GM12878 (cell line): ENCODE data around the gene MCTP2. TPM values are rescaled to one million over a fixed set of nuclear protein-coding genes. Genes with fewer than 3 reads are reported as not detected.

Experiments used
- BACH1 ChIP-seq: fragments of 450-650 bp; IDR thresholded peaks from 2 replicates; pipeline ENCODE4 v1.6.1; 2017; ENCODE audit warnings: mild to moderate bottlenecking, borderline replicate concordance
- BRCA1 ChIP-seq: IDR thresholded peaks from 2 replicates; pipeline ENCODE4 v1.6.1; 2011; ENCODE audit warnings: low read depth, low read length, improper control_type of control experiment
- ELK1 ChIP-seq: IDR thresholded peaks from 2 replicates; pipeline ENCODE4 v1.6.1; 2012; ENCODE audit warnings: low read depth, low read length, improper control_type of control experiment
- EZH2 ChIP-seq: IDR thresholded peaks from 2 replicates; pipeline ENCODE4 v1.6.1; 2012; ENCODE audit warnings: low read depth, mild to moderate bottlenecking, control low read depth, inconsistent platforms, low read length, borderline replicate concordance; ENCODE audit not compliant: control insufficient read depth
- FOS ChIP-seq: IDR thresholded peaks from 3 replicates; pipeline ENCODE4 v1.6.1; 2011; ENCODE audit warnings: borderline replicate concordance; ENCODE audit not compliant: insufficient read length; ENCODE audit errors: extremely low read depth
- MEF2A ChIP-seq: IDR thresholded peaks from 2 replicates; pipeline ENCODE4 v1.6.1; 2011; ENCODE audit warnings: low read depth, mild to moderate bottlenecking, low read length, moderate library complexity; ENCODE audit not compliant: insufficient read depth
- MEF2B ChIP-seq: fragments of 450-650 bp; IDR thresholded peaks from 2 replicates; pipeline ENCODE4 v1.6.1; 2018; ENCODE audit warnings: mild to moderate bottlenecking, moderate library complexity; ENCODE audit not compliant: partially characterized antibody, poor library complexity, severe bottlenecking
- NBN ChIP-seq: fragments of 450-650 bp; IDR thresholded peaks from 2 replicates; pipeline ENCODE4 v1.6.1; 2016
- NFIC ChIP-seq: IDR thresholded peaks from 2 replicates; pipeline ENCODE4 v1.6.1; 2012; ENCODE audit warnings: low read depth, mild to moderate bottlenecking, inconsistent platforms, low read length, moderate library complexity
- NRF1 ChIP-seq: conservative IDR thresholded peaks from 2 replicates; pipeline ENCODE4 v1.6.1; 2011; ENCODE audit warnings: mild to moderate bottlenecking, low read depth, low read length, improper control_type of control experiment
- POLR2A ChIP-seq: IDR thresholded peaks from 2 replicates; pipeline ENCODE4 v1.6.1; 2011; ENCODE audit warnings: low read depth, mild to moderate bottlenecking, low read length
- RAD51 ChIP-seq: fragments of 450-650 bp; IDR thresholded peaks from 2 replicates; pipeline ENCODE4 v1.6.1; 2016; ENCODE audit warnings: moderate library complexity, mild to moderate bottlenecking, inconsistent platforms
- RB1 ChIP-seq: fragments of 450-650 bp; formaldehyde crosslinking; IDR thresholded peaks from 2 replicates; pipeline ENCODE4 v1.6.1; 2017; ENCODE audit warnings: mild to moderate bottlenecking, borderline replicate concordance
- RELB ChIP-seq: fragments of 450-650 bp; IDR thresholded peaks from 2 replicates; pipeline ENCODE4 v1.6.1; 2017; ENCODE audit warnings: low read depth, mild to moderate bottlenecking, moderate library complexity
- STAT1 ChIP-seq: fragments of 450-650 bp; conservative IDR thresholded peaks from 2 replicates; pipeline ENCODE4 v1.6.1; 2014; ENCODE audit warnings: antibody characterized with exemption, mild to moderate bottlenecking
- TBL1XR1 ChIP-seq: IDR thresholded peaks from 2 replicates; pipeline ENCODE4 v1.6.1; 2012; ENCODE audit warnings: low read depth, low read length, improper control_type of control experiment
- polyA plus RNA-seq, 11 experiments: library from polyadenylated mRNA; depleted of rRNA in 4 of 11; unstranded in 6 of 11; stranded (reverse) in 5 of 11; fragments of >200 nt; fragmentation: Nextera tagmentation in 4 of 11; fragmentation: Illumina TruSeq in 1 of 11; extraction: Ambion mirVana in 4 of 11; extraction: Trizol in 1 of 11; gene quantifications; 1 replicate in 1 of 11; 2 replicates in 10 of 11; pipeline versions ENCODE4 v1.2.1 to v1.2.3, GENCODE V29; 2011 to 2016; ENCODE audit warnings: inconsistent platforms in 2 of 11, missing spikeins in 2 of 11, low read depth in 1 of 11
- total RNA-seq, 4 experiments: library from RNA; depleted of rRNA in 3 of 4; stranded (reverse); fragments of >200 nt in 3 of 4; fragmentation: Illumina TruSeq in 1 of 4; extraction: Trizol in 1 of 4; gene quantifications; 2 replicates each; pipeline versions ENCODE4 v1.2.1 to v1.2.3, GENCODE V29; 2013 to 2021
- TF ChIP-seq, protein P1 (sequence below): fragments of 450-650 bp; IDR thresholded peaks from 2 replicates; pipeline ENCODE4 v1.6.1; 2017; ENCODE audit warnings: antibody characterized with exemption, mild to moderate bottlenecking, moderate library complexity
- TF ChIP-seq, protein P2 (sequence below): fragments of 450-650 bp; IDR thresholded peaks from 2 replicates; pipeline ENCODE4 v1.6.1; 2017; ENCODE audit warnings: mild to moderate bottlenecking
- TF ChIP-seq, protein P3 (sequence below): fragments of 450-650 bp; formaldehyde crosslinking; IDR thresholded peaks from 2 replicates; pipeline ENCODE4 v1.4.0; 2022; ENCODE audit warnings: mild to moderate bottlenecking, moderate library complexity

The MCTP2 gene
- total and polyA plus RNA-seq, 10 of the 15 experiments (the other 5 are each of a cell fraction or from before 2014, with no cell fraction given): 0.24 to 48.5 (median 0.88) TPM

DNA sequence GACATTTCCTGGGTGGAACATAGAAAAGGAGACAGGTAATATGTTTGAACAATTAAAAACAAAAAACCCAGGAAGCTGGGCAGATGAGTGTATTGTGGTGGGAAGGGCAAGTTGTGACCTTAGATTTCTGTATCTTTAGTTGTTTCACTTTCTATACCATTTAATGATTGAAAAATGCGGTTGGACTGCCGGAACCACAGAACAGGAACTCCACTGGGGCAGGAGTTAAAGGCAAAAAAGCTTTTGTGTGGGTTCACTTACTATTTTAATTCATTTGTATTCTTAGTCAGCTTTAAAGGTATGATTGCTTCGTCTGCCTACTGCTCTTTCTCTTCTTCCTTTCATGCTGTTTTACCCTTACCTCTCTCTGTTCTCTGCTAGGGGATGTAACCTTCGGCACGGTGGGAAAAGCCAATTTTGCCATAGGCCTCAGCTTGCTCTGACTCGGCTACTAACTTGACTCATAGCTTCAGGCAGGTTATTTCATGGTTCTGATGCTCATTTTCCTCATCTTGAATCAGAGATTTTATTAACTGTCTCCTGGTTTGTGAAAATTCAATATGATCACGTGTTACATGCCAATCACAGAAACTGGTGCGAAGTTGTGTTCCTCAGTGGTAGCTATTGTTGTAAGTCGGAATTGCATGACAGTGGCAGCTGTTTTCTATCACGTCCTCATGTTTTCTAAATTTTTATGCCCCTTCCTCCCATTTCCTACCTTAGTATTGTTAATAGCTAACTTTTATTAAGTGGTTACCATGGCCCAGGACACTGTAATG is 1.6 kb upstream of the MCTP2 start (continued):
- TF ChIP-seq, protein P1, sequence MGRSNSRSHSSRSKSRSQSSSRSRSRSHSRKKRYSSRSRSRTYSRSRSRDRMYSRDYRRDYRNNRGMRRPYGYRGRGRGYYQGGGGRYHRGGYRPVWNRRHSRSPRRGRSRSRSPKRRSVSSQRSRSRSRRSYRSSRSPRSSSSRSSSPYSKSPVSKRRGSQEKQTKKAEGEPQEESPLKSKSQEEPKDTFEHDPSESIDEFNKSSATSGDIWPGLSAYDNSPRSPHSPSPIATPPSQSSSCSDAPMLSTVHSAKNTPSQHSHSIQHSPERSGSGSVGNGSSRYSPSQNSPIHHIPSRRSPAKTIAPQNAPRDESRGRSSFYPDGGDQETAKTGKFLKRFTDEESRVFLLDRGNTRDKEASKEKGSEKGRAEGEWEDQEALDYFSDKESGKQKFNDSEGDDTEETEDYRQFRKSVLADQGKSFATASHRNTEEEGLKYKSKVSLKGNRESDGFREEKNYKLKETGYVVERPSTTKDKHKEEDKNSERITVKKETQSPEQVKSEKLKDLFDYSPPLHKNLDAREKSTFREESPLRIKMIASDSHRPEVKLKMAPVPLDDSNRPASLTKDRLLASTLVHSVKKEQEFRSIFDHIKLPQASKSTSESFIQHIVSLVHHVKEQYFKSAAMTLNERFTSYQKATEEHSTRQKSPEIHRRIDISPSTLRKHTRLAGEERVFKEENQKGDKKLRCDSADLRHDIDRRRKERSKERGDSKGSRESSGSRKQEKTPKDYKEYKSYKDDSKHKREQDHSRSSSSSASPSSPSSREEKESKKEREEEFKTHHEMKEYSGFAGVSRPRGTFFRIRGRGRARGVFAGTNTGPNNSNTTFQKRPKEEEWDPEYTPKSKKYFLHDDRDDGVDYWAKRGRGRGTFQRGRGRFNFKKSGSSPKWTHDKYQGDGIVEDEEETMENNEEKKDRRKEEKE: no peak
- TF ChIP-seq BACH1 (0 out of 2 replicates have a peak, but pooled peaks have one; percentile 28), RB1 (no peak), STAT1 (no peak), FOS (no peak), EZH2 (no peak), TBL1XR1 (peak; percentile 18; the same call in 1 of the 2 replicates), NFIC (peak; percentile 60; the same call in 1 of the 2 replicates), ELK1 (no peak), NRF1 (no peak), RAD51 (peak; percentile 80; the same call in 1 of the 2 replicates), POLR2A (no peak), MEF2B (peak; percentile 80), BRCA1 (no peak), MEF2A (peak; percentile 46; the same call in 1 of the 2 replicates), RELB (peak; percentile 91), NBN (peak; percentile 74)
- TF ChIP-seq, protein P2, sequence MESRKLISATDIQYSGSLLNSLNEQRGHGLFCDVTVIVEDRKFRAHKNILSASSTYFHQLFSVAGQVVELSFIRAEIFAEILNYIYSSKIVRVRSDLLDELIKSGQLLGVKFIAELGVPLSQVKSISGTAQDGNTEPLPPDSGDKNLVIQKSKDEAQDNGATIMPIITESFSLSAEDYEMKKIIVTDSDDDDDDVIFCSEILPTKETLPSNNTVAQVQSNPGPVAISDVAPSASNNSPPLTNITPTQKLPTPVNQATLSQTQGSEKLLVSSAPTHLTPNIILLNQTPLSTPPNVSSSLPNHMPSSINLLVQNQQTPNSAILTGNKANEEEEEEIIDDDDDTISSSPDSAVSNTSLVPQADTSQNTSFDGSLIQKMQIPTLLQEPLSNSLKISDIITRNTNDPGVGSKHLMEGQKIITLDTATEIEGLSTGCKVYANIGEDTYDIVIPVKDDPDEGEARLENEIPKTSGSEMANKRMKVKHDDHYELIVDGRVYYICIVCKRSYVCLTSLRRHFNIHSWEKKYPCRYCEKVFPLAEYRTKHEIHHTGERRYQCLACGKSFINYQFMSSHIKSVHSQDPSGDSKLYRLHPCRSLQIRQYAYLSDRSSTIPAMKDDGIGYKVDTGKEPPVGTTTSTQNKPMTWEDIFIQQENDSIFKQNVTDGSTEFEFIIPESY: peak; percentile 48; the same call in 1 of the 2 replicates
- TF ChIP-seq, protein P3, sequence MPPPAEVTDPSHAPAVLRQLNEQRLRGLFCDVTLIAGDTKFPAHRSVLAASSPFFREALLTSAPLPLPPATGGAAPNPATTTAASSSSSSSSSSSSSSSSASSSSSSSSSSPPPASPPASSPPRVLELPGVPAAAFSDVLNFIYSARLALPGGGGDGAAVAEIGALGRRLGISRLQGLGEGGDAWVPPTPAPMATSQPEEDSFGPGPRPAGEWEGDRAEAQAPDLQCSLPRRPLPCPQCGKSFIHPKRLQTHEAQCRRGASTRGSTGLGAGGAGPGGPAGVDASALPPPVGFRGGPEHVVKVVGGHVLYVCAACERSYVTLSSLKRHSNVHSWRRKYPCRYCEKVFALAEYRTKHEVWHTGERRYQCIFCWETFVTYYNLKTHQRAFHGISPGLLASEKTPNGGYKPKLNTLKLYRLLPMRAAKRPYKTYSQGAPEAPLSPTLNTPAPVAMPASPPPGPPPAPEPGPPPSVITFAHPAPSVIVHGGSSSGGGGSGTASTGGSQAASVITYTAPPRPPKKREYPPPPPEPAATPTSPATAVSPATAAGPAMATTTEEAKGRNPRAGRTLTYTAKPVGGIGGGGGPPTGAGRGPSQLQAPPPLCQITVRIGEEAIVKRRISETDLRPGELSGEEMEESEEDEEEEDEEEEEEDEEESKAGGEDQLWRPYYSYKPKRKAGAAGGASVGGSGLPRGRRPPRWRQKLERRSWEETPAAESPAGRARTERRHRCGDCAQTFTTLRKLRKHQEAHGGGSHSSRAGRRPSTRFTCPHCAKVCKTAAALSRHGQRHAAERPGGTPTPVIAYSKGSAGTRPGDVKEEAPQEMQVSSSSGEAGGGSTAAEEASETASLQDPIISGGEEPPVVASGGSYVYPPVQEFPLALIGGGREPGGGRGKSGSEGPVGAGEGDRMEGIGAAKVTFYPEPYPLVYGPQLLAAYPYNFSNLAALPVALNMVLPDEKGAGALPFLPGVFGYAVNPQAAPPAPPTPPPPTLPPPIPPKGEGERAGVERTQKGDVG: no peak
